OCI-LY7 (cell line): ENCODE measurements around the gene ADGRD1. TPM values are rescaled to one million over a fixed set of nuclear protein-coding genes. Genes with fewer than 3 reads are reported as not detected.

Source experiments
- BruUV-seq: library from RNA; stranded (reverse); fragments of 400-500 nt; replicated peaks from 2 replicates; lab custom pipeline; 2021; lab: Mats Ljungman, UMichigan
- CTCF ChIA-PET: fragments of 300-600 bp; sonication (Branson Sonifier 250); formaldehyde crosslinking; loops from one replicate; lab custom pipeline; 2022; ENCODE audit warnings: antibody characterized with exemption; ENCODE audit not compliant: unreplicated experiment; lab: Charles Lee
- POLR2A ChIA-PET: fragments of 300-600 bp; sonication (Branson Sonifier 250); formaldehyde crosslinking; loops from one replicate; lab custom pipeline; 2022; ENCODE audit warnings: antibody characterized with exemption; lab: Charles Lee
- DNase-seq: peaks from one replicate; pipeline ENCODE4 v3.0.0-alpha.2; 2015; ENCODE audit warnings: low spot score
- H2AFZ ChIP-seq: fragments of 200-600 bp; sonication (generic), shearing (Covaris generic); 2 replicates; pipeline ENCODE4 v1.6.1; 2014; ENCODE audit warnings: mild to moderate bottlenecking, antibody characterized with exemption, low read length, moderate library complexity
- H3K27ac ChIP-seq: fragments of 200-600 bp; sonication (generic); 2 replicates; pipeline ENCODE4 v1.5.1; 2014; ENCODE audit warnings: mixed run types, low read depth, mild to moderate bottlenecking, moderate library complexity, low read length, inconsistent platforms; ENCODE audit not compliant: poor library complexity, severe bottlenecking
- H3K36me3 ChIP-seq: fragments of 200-600 bp; sonication (generic); 2 replicates; pipeline ENCODE4 v1.6.1; 2014; ENCODE audit warnings: mild to moderate bottlenecking, antibody characterized with exemption, low read length, moderate library complexity, mixed read lengths; ENCODE audit not compliant: insufficient read depth
- H3K4me1 ChIP-seq: fragments of 200-600 bp; sonication (generic); 2 replicates; pipeline ENCODE4 v1.5.1; 2014; ENCODE audit warnings: mild to moderate bottlenecking, low read length; ENCODE audit not compliant: insufficient read depth, poor library complexity, severe bottlenecking
- H3K4me2 ChIP-seq: fragments of 200-600 bp; sonication (generic); 2 replicates; pipeline ENCODE4 v1.6.1; 2014; ENCODE audit warnings: mild to moderate bottlenecking, low read length
- H3K4me3 ChIP-seq: fragments of 200-600 bp; sonication (generic); 2 replicates; pipeline ENCODE4 v1.5.1; 2014; ENCODE audit warnings: mild to moderate bottlenecking, low read depth, low read length; ENCODE audit not compliant: poor library complexity, severe bottlenecking
- H3K79me2 ChIP-seq: fragments of 200-600 bp; sonication (generic); 2 replicates; pipeline ENCODE4 v1.6.1; 2016; ENCODE audit warnings: low read depth, mild to moderate bottlenecking, low read length, moderate library complexity, mixed read lengths; ENCODE audit not compliant: insufficient read depth
- H3K9me2 ChIP-seq: fragments of 200-600 bp; sonication (generic); 2 replicates; pipeline ENCODE4 v1.6.1; 2016; ENCODE audit warnings: mild to moderate bottlenecking, low read length, mixed read lengths; ENCODE audit not compliant: insufficient read depth
- H3K9me3 ChIP-seq: fragments of 200-600 bp; sonication (generic); 2 replicates; pipeline ENCODE4 v1.6.1; 2014; ENCODE audit warnings: mild to moderate bottlenecking, mixed run types, low read length, mixed read lengths
- H4K20me1 ChIP-seq: fragments of 200-600 bp; sonication (generic); 2 replicates; pipeline ENCODE4 v1.6.1; 2014; ENCODE audit warnings: mild to moderate bottlenecking, antibody characterized with exemption, low read length, moderate library complexity, mixed read lengths; ENCODE audit not compliant: insufficient read depth
- CTCF ChIP-seq: fragments of 200-600 bp; sonication (generic); conservative IDR thresholded peaks from 2 replicates; pipeline ENCODE4 v1.5.1; 2014; ENCODE audit warnings: mild to moderate bottlenecking, antibody characterized with exemption, low read length, moderate library complexity, mixed read lengths
- EZH2phosphoT487 ChIP-seq: fragments of 200-600 bp; sonication (generic); IDR thresholded peaks from 2 replicates; pipeline ENCODE4 v1.6.1; 2018; ENCODE audit warnings: low read depth, borderline replicate concordance, mild to moderate bottlenecking, mixed run types, antibody characterized with exemption, low read length, moderate library complexity, mixed read lengths
- intact Hi-C: fragments of 100-400 bp; cut with micrococcal nuclease; formaldehyde crosslinking; loops from one replicate; pipeline ENCODE4 v1.10.0; 2022; ENCODE audit not compliant: unreplicated experiment
- total RNA-seq, 2 experiments: library from RNA; depleted of rRNA in 1 of 2; stranded (reverse); fragments of >200 nt in 1 of 2; shearing (Covaris generic) in 1 of 2; gene quantifications; 2 replicates each; pipeline ENCODE4 v1.2.3, GENCODE V29; 2014 to 2022

Gene ADGRD1
- total RNA-seq, 2 experiments from 2014 or later = 1.0 to 1.7 TPM

- TF ChIP-seq CTCF = no peak
- TF ChIP-seq EZH2phosphoT487 = no peak
- Histone ChIP-seq H3K27ac (no peak overlapping the region), H3K9me3 (no peaks in the 10 kb centered on the region), H3K79me2 (no peaks in the 10 kb centered on the region), H3K4me3 (no peak overlapping the region), H3K36me3 (no peaks in the 10 kb centered on the region), H3K4me1 (no peaks in the 10 kb centered on the region), H2AFZ (no peak overlapping the region), H3K4me2 (no peak overlapping the region), H3K9me2 (no peaks in the 10 kb centered on the region), H4K20me1 (no peaks in the 10 kb centered on the region)
- no TSS peak for BruUV-seq
- no peak for DNase-seq
- ChIA-PET CTCF (no interaction called here), POLR2A (no interaction called here)
- intact Hi-C loops = no loop called here
Measured at GRCh38 chr12:131087302-131087818, 133.7 kb downstream of the ADGRD1 start.

DNA sequence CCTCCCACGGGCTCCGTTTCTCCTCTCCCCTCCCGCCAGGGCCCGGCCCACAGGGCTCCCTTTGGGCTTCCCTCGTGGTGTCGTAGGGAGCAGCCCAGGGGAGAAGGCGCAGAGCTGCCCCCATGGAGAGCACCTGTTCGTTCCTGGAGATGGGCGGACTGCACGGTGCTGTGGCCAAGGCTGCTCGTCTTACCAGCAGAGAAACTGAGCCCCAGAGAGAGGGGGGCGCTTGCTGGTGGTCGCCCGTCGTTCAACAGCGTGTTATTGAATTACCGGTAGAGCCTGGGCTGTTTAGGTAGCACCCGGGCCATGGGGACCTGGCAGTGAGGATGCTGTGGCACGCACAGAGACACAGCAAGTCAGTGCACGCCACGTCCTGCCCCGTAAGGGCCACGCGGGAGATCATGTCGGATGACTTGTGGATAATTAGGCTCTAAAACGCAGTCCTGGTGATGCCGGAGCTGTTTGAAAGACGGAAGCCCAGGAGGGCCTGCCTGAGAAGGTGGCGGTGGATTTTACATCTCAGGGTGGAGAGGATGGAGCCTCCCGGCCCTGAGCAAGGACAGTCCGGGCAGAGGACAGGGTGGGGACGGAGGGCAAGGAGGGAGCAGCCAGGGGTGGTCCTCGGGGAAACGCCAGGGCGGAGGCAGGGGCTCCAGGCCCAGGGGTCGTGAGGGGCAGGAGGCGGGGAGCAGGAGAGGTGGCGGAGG is 134.4 kb downstream of the ADGRD1 start:
- Histone ChIP-seq H3K36me3 (no peaks in the 10 kb centered on the region), H3K9me3 (no peaks in the 10 kb centered on the region), H3K4me2 (no peak overlapping the region), H2AFZ (no peak overlapping the region), H3K4me1 (no peaks in the 10 kb centered on the region), H3K9me2 (no peaks in the 10 kb centered on the region), H3K27ac (no peak overlapping the region), H4K20me1 (no peaks in the 10 kb centered on the region), H3K79me2 (no peaks in the 10 kb centered on the region), H3K4me3 (no peak overlapping the region)
- BruUV-seq = no TSS peak
- no peak for DNase-seq
- ChIA-PET CTCF (no interaction called here), POLR2A (no interaction called here)
- TF ChIP-seq EZH2phosphoT487 (no peak), CTCF (no peak)
- intact Hi-C loops = no loop called here
